ENCODE measurements around the gene SLC43A2. TPM values are rescaled to one million over a fixed set of nuclear protein-coding genes. Genes with fewer than 3 reads are reported as not detected.
A peak's percentile ranks its signal among the peaks of the same experiment; 100 is the strongest.

The SLC43A2 gene
- total RNA-seq, 1 experiment from 2014 or later, result 11.0 TPM

DNA sequence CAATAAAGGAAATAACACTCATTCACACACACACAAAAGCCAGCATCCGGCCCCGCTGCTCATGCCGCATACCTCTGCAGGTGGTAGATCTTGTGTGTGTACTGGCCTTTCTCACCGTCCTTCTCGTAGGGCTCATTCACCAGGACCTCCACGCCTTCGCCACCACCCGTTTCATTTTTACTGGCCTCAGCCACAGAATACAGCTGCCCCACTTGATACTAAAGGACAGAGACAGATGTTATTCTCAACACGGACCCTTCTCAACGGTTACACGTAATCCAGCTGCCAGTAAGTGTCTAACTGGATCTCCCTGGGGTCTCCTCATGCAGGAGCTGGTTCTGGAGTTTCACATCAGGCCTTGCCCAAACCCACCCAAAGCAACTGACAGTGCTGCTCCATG, 75.7 kb downstream of the SLC43A2 start:
- DNase-seq (ENCODE audit: low spot score), result no peak
- Mint-ChIP-seq H3K4me1 (0 out of 2 replicates have a peak, but pooled peaks cover 6% of the 10 kb centered on the region), H3K36me3 (peaks cover 29% of the 10 kb centered on the region), H3K27me3 (ENCODE audit: low read depth) (no peaks in the 10 kb centered on the region), H3K27ac (no peak overlapping the region), H3K9me3 (no peaks in the 10 kb centered on the region), H3K4me3 (no peak overlapping the region)
- no peak for ATAC-seq
- ChIA-PET POLR2A (no interaction called here), CTCF (interaction anchor here (1.7 kb wide), 1 partner anchor 21 kb away, joined by 7 read pairs; no protein-coding TSS in a partner anchor)
- TF ChIP-seq, protein P1, sequence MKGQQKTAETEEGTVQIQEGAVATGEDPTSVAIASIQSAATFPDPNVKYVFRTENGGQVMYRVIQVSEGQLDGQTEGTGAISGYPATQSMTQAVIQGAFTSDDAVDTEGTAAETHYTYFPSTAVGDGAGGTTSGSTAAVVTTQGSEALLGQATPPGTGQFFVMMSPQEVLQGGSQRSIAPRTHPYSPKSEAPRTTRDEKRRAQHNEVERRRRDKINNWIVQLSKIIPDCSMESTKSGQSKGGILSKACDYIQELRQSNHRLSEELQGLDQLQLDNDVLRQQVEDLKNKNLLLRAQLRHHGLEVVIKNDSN (CRISPR knock-in tag; IDR thresholded peaks at IDR 0.05), result no peak
- TF ChIP-seq, protein P2, sequence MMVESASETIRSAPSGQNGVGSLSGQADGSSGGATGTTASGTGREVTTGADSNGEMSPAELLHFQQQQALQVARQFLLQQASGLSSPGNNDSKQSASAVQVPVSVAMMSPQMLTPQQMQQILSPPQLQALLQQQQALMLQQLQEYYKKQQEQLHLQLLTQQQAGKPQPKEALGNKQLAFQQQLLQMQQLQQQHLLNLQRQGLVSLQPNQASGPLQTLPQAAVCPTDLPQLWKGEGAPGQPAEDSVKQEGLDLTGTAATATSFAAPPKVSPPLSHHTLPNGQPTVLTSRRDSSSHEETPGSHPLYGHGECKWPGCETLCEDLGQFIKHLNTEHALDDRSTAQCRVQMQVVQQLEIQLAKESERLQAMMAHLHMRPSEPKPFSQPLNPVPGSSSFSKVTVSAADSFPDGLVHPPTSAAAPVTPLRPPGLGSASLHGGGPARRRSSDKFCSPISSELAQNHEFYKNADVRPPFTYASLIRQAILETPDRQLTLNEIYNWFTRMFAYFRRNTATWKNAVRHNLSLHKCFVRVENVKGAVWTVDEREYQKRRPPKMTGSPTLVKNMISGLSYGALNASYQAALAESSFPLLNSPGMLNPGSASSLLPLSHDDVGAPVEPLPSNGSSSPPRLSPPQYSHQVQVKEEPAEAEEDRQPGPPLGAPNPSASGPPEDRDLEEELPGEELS (CRISPR knock-in tag; IDR thresholded peaks at IDR 0.05), result no peak
- TF ChIP-seq FOXK1 (CRISPR knock-in tag; IDR thresholded peaks at IDR 0.05), result no peak
- TF ChIP-seq, protein P3, sequence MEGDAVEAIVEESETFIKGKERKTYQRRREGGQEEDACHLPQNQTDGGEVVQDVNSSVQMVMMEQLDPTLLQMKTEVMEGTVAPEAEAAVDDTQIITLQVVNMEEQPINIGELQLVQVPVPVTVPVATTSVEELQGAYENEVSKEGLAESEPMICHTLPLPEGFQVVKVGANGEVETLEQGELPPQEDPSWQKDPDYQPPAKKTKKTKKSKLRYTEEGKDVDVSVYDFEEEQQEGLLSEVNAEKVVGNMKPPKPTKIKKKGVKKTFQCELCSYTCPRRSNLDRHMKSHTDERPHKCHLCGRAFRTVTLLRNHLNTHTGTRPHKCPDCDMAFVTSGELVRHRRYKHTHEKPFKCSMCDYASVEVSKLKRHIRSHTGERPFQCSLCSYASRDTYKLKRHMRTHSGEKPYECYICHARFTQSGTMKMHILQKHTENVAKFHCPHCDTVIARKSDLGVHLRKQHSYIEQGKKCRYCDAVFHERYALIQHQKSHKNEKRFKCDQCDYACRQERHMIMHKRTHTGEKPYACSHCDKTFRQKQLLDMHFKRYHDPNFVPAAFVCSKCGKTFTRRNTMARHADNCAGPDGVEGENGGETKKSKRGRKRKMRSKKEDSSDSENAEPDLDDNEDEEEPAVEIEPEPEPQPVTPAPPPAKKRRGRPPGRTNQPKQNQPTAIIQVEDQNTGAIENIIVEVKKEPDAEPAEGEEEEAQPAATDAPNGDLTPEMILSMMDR (IDR thresholded peaks at IDR 0.05), result no peak
- TF ChIP-seq, protein P4, sequence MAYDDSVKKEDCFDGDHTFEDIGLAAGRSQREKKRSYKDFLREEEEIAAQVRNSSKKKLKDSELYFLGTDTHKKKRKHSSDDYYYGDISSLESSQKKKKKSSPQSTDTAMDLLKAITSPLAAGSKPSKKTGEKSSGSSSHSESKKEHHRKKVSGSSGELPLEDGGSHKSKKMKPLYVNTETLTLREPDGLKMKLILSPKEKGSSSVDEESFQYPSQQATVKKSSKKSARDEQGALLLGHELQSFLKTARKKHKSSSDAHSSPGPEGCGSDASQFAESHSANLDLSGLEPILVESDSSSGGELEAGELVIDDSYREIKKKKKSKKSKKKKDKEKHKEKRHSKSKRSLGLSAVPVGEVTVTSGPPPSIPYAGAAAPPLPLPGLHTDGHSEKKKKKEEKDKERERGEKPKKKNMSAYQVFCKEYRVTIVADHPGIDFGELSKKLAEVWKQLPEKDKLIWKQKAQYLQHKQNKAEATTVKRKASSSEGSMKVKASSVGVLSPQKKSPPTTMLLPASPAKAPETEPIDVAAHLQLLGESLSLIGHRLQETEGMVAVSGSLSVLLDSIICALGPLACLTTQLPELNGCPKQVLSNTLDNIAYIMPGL (CRISPR knock-in tag; IDR thresholded peaks at IDR 0.05), result no peak
- TF ChIP-seq TEAD1 (CRISPR knock-in tag; IDR thresholded peaks at IDR 0.05), result no peak
- no peak for TF ChIP-seq NR3C1 (CRISPR knock-in tag; conservative IDR thresholded peaks at IDR 0.05; ENCODE audit: low read depth)
- no peak for TF ChIP-seq GABPB1 (CRISPR knock-in tag; IDR thresholded peaks at IDR 0.05)

DNA sequence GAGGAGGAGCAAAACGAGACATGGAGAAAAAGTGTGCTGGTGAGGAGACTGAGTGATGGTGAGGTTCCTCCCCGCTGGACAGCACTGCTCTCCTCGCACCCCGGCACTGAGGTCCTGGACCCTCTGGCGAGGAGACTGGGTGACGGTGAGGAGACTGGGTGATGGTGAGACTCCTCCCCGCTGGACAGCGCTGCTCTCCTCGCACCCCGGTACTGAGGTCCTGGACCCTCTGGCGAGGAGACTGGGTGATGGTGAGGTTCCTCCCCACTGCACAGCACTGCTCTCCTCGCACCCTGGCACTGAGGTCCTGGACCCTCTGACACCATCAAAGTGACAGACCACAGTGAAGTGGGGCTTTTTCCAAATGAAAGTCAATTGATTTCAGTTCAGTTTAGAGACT, 76.9 kb downstream of the SLC43A2 start:
- H3K9me3 Mint-ChIP-seq, result no peaks in the 10 kb centered on the region
- 0 out of 2 replicates have a peak, but pooled peaks cover 6% of the 10 kb centered on the region for H3K4me1 Mint-ChIP-seq
- ATAC-seq, result no peak
- H3K27me3 Mint-ChIP-seq (ENCODE audit: low read depth), result no peaks in the 10 kb centered on the region
- ChIA-PET POLR2A (no interaction called here), CTCF (interaction anchor here (1.9 kb wide), 1 partner anchor 19 kb away, joined by 4 read pairs; no protein-coding TSS in a partner anchor)
- H3K27ac Mint-ChIP-seq, result peak overlapping the region; percentile 82; the same call in 1 of the 2 replicates
- DNase-seq (ENCODE audit: low spot score), result no peak
- H3K36me3 Mint-ChIP-seq, result peaks cover 29% of the 10 kb centered on the region
- H3K4me3 Mint-ChIP-seq, result no peak overlapping the region
- TF ChIP-seq, protein P5, sequence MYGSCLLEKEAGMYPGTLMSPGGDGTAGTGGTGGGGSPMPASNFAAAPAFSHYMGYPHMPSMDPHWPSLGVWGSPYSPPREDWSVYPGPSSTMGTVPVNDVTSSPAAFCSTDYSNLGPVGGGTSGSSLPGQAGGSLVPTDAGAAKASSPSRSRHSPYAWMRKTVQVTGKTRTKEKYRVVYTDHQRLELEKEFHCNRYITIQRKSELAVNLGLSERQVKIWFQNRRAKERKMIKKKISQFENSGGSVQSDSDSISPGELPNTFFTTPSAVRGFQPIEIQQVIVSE (CRISPR knock-in tag; IDR thresholded peaks at IDR 0.05; ENCODE audit: borderline replicate concordance), result no peak
- no peak for TF ChIP-seq ZNF219 (CRISPR knock-in tag; IDR thresholded peaks at IDR 0.05; ENCODE audit: borderline replicate concordance)
- TF ChIP-seq, protein P1 (CRISPR knock-in tag; IDR thresholded peaks at IDR 0.05), result no peak
- TF ChIP-seq TEAD4 (CRISPR knock-in tag; IDR thresholded peaks at IDR 0.05), result no peak
- no peak for TF ChIP-seq GTF2I (CRISPR knock-in tag; conservative IDR thresholded peaks at IDR 0.05)
- no peak for TF ChIP-seq NFE2L1 (CRISPR knock-in tag; IDR thresholded peaks at IDR 0.05)
- TF ChIP-seq, protein P6, sequence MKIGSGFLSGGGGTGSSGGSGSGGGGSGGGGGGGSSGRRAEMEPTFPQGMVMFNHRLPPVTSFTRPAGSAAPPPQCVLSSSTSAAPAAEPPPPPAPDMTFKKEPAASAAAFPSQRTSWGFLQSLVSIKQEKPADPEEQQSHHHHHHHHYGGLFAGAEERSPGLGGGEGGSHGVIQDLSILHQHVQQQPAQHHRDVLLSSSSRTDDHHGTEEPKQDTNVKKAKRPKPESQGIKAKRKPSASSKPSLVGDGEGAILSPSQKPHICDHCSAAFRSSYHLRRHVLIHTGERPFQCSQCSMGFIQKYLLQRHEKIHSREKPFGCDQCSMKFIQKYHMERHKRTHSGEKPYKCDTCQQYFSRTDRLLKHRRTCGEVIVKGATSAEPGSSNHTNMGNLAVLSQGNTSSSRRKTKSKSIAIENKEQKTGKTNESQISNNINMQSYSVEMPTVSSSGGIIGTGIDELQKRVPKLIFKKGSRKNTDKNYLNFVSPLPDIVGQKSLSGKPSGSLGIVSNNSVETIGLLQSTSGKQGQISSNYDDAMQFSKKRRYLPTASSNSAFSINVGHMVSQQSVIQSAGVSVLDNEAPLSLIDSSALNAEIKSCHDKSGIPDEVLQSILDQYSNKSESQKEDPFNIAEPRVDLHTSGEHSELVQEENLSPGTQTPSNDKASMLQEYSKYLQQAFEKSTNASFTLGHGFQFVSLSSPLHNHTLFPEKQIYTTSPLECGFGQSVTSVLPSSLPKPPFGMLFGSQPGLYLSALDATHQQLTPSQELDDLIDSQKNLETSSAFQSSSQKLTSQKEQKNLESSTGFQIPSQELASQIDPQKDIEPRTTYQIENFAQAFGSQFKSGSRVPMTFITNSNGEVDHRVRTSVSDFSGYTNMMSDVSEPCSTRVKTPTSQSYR (CRISPR knock-in tag; IDR thresholded peaks at IDR 0.05), result no peak
- TF ChIP-seq, protein P7, sequence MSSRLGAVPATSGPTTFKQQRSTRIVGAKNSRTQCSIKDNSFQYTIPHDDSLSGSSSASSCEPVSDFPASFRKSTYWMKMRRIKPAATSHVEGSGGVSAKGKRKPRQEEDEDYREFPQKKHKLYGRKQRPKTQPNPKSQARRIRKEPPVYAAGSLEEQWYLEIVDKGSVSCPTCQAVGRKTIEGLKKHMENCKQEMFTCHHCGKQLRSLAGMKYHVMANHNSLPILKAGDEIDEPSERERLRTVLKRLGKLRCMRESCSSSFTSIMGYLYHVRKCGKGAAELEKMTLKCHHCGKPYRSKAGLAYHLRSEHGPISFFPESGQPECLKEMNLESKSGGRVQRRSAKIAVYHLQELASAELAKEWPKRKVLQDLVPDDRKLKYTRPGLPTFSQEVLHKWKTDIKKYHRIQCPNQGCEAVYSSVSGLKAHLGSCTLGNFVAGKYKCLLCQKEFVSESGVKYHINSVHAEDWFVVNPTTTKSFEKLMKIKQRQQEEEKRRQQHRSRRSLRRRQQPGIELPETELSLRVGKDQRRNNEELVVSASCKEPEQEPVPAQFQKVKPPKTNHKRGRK (CRISPR knock-in tag; IDR thresholded peaks at IDR 0.05; ENCODE audit: borderline replicate concordance), result no peak
- TF ChIP-seq MYBL2 (CRISPR knock-in tag; IDR thresholded peaks at IDR 0.05), result no peak
- no peak for TF ChIP-seq ZNF425 (CRISPR knock-in tag; conservative IDR thresholded peaks at IDR 0.05)
- TF ChIP-seq, protein P8, sequence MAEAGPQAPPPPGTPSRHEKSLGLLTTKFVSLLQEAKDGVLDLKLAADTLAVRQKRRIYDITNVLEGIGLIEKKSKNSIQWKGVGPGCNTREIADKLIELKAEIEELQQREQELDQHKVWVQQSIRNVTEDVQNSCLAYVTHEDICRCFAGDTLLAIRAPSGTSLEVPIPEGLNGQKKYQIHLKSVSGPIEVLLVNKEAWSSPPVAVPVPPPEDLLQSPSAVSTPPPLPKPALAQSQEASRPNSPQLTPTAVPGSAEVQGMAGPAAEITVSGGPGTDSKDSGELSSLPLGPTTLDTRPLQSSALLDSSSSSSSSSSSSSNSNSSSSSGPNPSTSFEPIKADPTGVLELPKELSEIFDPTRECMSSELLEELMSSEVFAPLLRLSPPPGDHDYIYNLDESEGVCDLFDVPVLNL (CRISPR knock-in tag; IDR thresholded peaks at IDR 0.05; ENCODE audit: borderline replicate concordance, low read depth), result no peak
